Astrocyte (in vitro differentiated cells and primary cell): ENCODE measurements around the gene SBNO2. TPM values are rescaled to one million over a fixed set of nuclear protein-coding genes. Genes with fewer than 3 reads are reported as not detected.
A peak's percentile ranks its signal among the peaks of the same experiment; 100 is the strongest.

ENCODE experiments used
- DNase-seq: peaks from one replicate; pipeline ENCODE4 v3.0.0-alpha.2; 2010; ENCODE audit warnings: low read depth
- FAIRE-seq: peaks from 2 replicates; lab custom pipeline; 2011; peaks lifted over from hg19 to GRCh38; lab: Jason Lieb, UNC
- H2AFZ ChIP-seq: 2 replicates; pipeline ENCODE4 v1.6.0; 2012; ENCODE audit warnings: low read depth, low read length, inconsistent platforms
- H3K27ac ChIP-seq: 2 replicates; pipeline ENCODE4 v1.5.1; 2011; ENCODE audit warnings: low read depth, low read length, inconsistent platforms
- H3K27me3 ChIP-seq: 2 replicates; pipeline ENCODE4 v1.6.0; 2011; ENCODE audit warnings: low read length, inconsistent platforms; ENCODE audit not compliant: insufficient read depth
- H3K36me3 ChIP-seq: 2 replicates; pipeline ENCODE4 v1.5.1; 2011; ENCODE audit warnings: low read length, inconsistent platforms; ENCODE audit not compliant: insufficient read depth
- H3K4me1 ChIP-seq: 2 replicates; pipeline ENCODE4 v1.5.1; 2011; ENCODE audit warnings: low read length, inconsistent platforms; ENCODE audit not compliant: insufficient read depth
- H3K4me2 ChIP-seq: 2 replicates; pipeline ENCODE4 v1.6.0; 2012; ENCODE audit warnings: low read length, inconsistent platforms
- H3K4me3 ChIP-seq: 2 replicates; pipeline ENCODE4 v1.5.1; 2011; ENCODE audit warnings: low read depth, mild to moderate bottlenecking, low read length, inconsistent platforms; ENCODE audit not compliant: insufficient read depth
- H3K79me2 ChIP-seq: 2 replicates; pipeline ENCODE4 v1.6.0; 2012; ENCODE audit warnings: mild to moderate bottlenecking, low read length, inconsistent platforms; ENCODE audit not compliant: insufficient read depth
- H3K9ac ChIP-seq: 2 replicates; pipeline ENCODE4 v1.6.0; 2012; ENCODE audit warnings: mild to moderate bottlenecking, low read length, inconsistent platforms
- H3K9me3 ChIP-seq: 2 replicates; pipeline ENCODE4 v1.5.1; 2012; ENCODE audit warnings: low read depth, mild to moderate bottlenecking, low read length, inconsistent platforms; ENCODE audit not compliant: insufficient read depth
- H4K20me1 ChIP-seq: 2 replicates; pipeline ENCODE4 v1.6.0; 2012; ENCODE audit warnings: low read length, inconsistent platforms; ENCODE audit not compliant: insufficient read depth
- H3K27ac Mint-ChIP-seq: one replicate; pipeline ENCODE4 v1.8.0; 2021; ENCODE audit warnings: mild to moderate bottlenecking, mixed read lengths; ENCODE audit not compliant: unreplicated experiment
- H3K27me3 Mint-ChIP-seq: one replicate; pipeline ENCODE4 v1.8.0; 2021; ENCODE audit warnings: low read depth, mixed read lengths; ENCODE audit not compliant: unreplicated experiment
- H3K36me3 Mint-ChIP-seq: one replicate; pipeline ENCODE4 v1.8.0; 2021; ENCODE audit warnings: low read depth, mixed read lengths; ENCODE audit not compliant: unreplicated experiment
- H3K4me1 Mint-ChIP-seq: one replicate; pipeline ENCODE4 v1.8.0; 2021; ENCODE audit warnings: low read depth, mixed read lengths; ENCODE audit not compliant: unreplicated experiment
- H3K4me3 Mint-ChIP-seq: one replicate; pipeline ENCODE4 v1.8.0; 2021; ENCODE audit warnings: mild to moderate bottlenecking, moderate library complexity, mixed read lengths; ENCODE audit not compliant: unreplicated experiment
- H3K9me3 Mint-ChIP-seq: one replicate; pipeline ENCODE4 v1.8.0; 2021; ENCODE audit warnings: mild to moderate bottlenecking, mixed read lengths; ENCODE audit not compliant: unreplicated experiment
- EZH2 ChIP-seq: IDR thresholded peaks from 2 replicates; pipeline ENCODE4 v1.6.1; 2012; ENCODE audit warnings: mild to moderate bottlenecking, low read length, inconsistent platforms; ENCODE audit not compliant: insufficient read depth
- total RNA-seq: library from RNA; stranded (reverse); gene quantifications from 2 replicates; pipeline ENCODE4 v1.2.1, GENCODE V29; 2021
- TF ChIP-seq, protein P1 (sequence below): IDR thresholded peaks from 2 replicates; pipeline ENCODE4 v1.5.1; 2011; ENCODE audit warnings: low read depth, mild to moderate bottlenecking, inconsistent platforms, low read length, moderate library complexity; ENCODE audit not compliant: insufficient read depth

SBNO2 gene
- total RNA-seq, 1 donor from 2014 or later = 39.3 TPM

DNA sequence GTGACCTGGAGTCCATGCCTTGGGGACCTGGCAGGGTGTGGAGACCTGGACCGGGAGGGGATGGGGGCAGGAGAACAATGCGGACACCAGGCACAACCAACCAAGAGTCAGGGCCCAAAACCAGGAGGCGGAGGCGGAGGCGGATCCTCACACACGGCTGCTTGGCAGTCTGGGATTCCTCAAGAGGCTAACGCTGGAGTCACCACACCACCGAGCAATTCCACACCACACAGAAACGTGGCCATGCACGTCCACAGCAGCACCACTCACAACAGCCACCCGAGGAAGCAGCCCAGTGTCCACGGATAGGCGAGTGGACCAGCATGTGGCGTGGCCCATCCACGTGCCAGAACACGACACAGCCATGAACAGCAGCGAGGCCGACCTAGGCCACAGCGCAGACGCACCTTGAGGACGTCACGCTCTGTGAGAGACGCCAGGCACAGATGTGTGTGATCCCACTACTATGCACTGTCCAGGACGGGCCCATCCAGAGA lies 17.7 kb downstream of the SBNO2 start:
- H3K27me3 ChIP-seq = no peaks in the 10 kb centered on the region
- no peak overlapping the region for H3K4me3 Mint-ChIP-seq
- peaks cover 52% of the 10 kb centered on the region for H4K20me1 ChIP-seq
- no peaks in the 10 kb centered on the region for H3K27me3 Mint-ChIP-seq
- H3K79me2 ChIP-seq = peaks cover 42% of the 10 kb centered on the region
- H3K4me1 Mint-ChIP-seq = peaks cover 4% of the 10 kb centered on the region
- TF ChIP-seq, protein P1, sequence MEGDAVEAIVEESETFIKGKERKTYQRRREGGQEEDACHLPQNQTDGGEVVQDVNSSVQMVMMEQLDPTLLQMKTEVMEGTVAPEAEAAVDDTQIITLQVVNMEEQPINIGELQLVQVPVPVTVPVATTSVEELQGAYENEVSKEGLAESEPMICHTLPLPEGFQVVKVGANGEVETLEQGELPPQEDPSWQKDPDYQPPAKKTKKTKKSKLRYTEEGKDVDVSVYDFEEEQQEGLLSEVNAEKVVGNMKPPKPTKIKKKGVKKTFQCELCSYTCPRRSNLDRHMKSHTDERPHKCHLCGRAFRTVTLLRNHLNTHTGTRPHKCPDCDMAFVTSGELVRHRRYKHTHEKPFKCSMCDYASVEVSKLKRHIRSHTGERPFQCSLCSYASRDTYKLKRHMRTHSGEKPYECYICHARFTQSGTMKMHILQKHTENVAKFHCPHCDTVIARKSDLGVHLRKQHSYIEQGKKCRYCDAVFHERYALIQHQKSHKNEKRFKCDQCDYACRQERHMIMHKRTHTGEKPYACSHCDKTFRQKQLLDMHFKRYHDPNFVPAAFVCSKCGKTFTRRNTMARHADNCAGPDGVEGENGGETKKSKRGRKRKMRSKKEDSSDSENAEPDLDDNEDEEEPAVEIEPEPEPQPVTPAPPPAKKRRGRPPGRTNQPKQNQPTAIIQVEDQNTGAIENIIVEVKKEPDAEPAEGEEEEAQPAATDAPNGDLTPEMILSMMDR = no peak
- no peak for TF ChIP-seq EZH2
- H3K9me3 ChIP-seq = no peaks in the 10 kb centered on the region
- H3K9ac ChIP-seq = no peak overlapping the region
- no peak overlapping the region for H3K4me2 ChIP-seq
- DNase-seq (peak; percentile 55), FAIRE-seq (no peak)
- no peak overlapping the region for H2AFZ ChIP-seq
- H3K27ac Mint-ChIP-seq = no peak overlapping the region
- H3K4me1 ChIP-seq = peaks cover 11% of the 10 kb centered on the region
- peaks cover 2% of the 10 kb centered on the region for H3K36me3 Mint-ChIP-seq
- no peak overlapping the region for H3K27ac ChIP-seq
- H3K4me3 ChIP-seq = no peak overlapping the region
- no peaks in the 10 kb centered on the region for H3K9me3 Mint-ChIP-seq
- H3K36me3 ChIP-seq = no peaks in the 10 kb centered on the region

DNA sequence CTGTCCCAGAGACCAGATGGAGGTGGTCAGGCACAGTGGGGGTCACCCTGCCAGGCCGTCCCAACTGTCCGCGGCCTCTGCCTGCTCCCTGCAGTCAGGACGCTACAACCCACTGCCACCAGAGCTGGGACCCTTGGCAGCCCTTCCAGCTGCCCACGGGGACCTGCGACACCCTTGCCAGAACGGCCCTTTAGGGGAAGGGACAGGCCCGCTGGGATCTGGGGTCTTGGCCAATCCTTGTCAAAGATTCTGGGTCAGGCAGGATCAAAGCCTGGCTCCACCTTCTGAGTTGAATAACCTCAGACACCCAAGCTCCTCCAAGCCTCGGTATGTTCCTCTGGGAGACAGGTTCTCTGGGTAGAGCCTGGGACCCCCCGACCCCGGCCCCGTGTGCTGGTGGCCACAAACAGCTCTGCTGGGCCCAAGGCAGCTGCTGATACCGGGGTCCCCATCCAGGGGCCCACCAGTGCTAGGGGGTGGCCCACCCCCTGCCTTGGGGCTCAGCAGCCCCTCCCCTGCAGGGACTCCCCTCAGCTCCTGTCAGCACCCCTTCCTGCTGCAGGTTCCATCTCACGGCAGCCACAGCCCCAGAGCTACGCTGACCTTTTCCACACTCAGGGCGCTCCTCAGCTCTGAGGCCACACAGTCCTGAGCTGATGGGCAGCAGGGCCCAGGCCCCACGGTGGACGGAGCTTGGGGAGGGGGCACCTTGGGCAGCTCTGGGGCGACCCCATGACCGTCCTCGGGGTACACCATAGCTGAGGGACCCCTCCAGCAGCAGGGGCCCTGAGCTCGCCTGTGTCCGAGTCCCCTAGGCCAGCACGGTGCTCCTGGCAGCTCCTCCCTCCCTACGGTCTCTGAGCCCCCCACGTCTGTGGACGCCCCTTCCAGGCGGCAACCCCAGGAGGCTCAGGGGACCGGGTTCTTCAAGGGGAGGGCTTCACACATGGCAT lies 18.4 kb downstream of the SBNO2 start:
- H3K9me3 Mint-ChIP-seq = no peaks in the 10 kb centered on the region
- H3K27ac Mint-ChIP-seq = no peak overlapping the region
- no peaks in the 10 kb centered on the region for H3K27me3 Mint-ChIP-seq
- peaks cover 11% of the 10 kb centered on the region for H3K4me1 ChIP-seq
- FAIRE-seq (no peak), DNase-seq (no peak)
- no peaks in the 10 kb centered on the region for H3K9me3 ChIP-seq
- H3K4me3 ChIP-seq = no peak overlapping the region
- H3K4me1 Mint-ChIP-seq = peaks cover 2% of the 10 kb centered on the region
- H3K27me3 ChIP-seq = no peaks in the 10 kb centered on the region
- H3K27ac ChIP-seq = no peak overlapping the region
- H3K4me2 ChIP-seq = peak overlapping the region; percentile 46
- peaks cover 42% of the 10 kb centered on the region for H3K79me2 ChIP-seq
- peaks cover 2% of the 10 kb centered on the region for H3K36me3 Mint-ChIP-seq
- no peak overlapping the region for H3K4me3 Mint-ChIP-seq
- peaks cover 52% of the 10 kb centered on the region for H4K20me1 ChIP-seq
- TF ChIP-seq, protein P1 = no peak
- TF ChIP-seq EZH2 = no peak
- no peak overlapping the region for H2AFZ ChIP-seq
- no peak overlapping the region for H3K9ac ChIP-seq
- H3K36me3 ChIP-seq = no peaks in the 10 kb centered on the region
